ENCODE measurements around the gene LILRA2. TPM values are rescaled to one million over a fixed set of nuclear protein-coding genes. Genes with fewer than 3 reads are reported as not detected.
A peak's percentile ranks its signal among the peaks of the same experiment; 100 is the strongest.
"Not testable (repeated sequence)": the region's sequence is repeated elsewhere in the genome, so short reads cannot be mapped to it uniquely, and the experiment has no call there.

LILRA2 gene
- total RNA-seq, 1 donor from 2014 or later = 1.7 TPM

DNA sequence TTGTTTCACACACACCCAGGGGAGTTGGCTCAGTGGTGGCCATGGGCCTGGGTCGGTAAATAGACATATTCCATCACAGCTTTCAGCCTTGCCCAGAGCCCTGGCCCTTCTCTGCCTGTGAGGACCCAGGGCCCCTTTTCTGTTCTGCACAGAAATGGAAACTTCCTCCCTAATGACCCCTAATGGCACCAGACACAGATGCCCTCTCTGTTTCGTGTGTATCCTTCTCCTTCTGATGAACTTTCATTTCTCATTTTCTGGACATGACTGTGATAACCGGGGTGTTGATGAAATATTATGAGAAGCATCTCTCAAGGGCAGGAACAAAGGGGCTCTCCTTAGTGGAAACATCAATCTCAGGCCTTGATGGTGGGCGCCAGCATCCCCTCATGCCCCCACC, 32.6 kb downstream of the LILRA2 start:
- ATAC-seq (ENCODE audit: poor library complexity) (peak; percentile 45), DNase-seq (no peak)
- intact Hi-C loops (cut with DNase I) = no loop called here

DNA sequence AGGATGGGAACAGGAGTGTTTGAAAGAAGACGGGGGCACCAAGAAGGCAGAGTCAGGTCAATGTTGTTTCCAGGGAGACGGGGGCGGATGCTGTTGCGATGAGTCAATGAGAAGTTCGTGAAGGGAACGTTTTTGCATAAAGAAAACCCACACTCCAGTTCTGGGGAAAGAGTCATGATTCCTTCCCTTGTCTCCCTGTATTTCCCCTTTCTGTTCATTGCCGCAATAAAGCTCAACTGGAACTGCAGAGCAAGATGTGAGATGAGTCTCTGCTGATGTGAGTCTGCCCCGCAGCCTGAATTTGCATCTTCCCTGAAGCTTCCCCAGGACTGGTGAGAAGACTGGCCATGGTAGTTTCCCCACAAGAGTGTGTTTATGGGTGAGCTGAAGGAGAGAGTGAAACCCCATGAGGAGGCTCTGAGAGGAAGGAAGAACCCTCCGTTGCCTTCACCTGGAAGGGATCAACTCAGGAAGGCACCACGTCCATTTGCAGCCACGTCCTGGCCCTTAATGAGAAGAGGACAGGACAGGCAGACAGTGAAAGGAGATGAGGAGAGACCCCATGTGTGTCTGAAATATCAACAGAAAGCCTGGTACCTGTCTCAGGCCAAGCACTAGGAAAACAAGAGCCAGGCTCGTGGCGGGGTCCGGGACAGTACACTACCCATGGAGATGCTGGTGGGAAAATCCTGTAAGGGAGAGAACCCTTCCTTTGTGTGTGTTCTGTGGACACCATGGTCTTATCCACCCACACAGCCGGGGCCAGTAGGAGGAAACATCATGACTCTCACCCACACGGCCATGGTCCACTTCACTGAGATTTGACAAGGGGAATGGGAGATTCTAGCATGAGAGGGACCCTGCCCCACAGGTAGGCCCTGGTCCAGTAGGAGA, 33.5 kb downstream of the LILRA2 start:
- no peak for DNase-seq
- intact Hi-C loops (cut with DNase I) = no loop called here

DNA sequence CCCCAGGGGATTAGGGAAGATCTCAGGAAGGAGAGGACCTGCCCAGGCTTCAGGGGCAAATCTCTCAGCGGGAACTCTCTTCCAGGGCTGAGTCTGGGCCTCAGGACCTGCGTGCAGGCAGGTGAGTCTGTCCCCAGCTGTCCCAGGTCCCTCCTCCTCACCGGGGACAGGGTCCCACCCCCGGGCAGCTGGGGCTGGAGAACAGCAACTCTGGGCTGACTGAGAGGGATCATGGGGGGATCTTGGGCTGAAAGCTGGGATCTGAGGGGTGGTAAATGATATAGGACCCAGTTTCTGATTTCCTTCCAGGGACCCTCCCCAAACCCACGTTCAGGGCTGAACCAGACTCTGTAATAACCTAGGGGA, 34.2 kb downstream of the LILRA2 start:
- DNase-seq (no peak), ATAC-seq (ENCODE audit: poor library complexity) (no peak)
- intact Hi-C loops (cut with DNase I) = no loop called here

More for the DNA sequence above, 33.5 kb downstream of the LILRA2 start:
- peak; percentile 53 for ATAC-seq (ENCODE audit: poor library complexity)

DNA sequence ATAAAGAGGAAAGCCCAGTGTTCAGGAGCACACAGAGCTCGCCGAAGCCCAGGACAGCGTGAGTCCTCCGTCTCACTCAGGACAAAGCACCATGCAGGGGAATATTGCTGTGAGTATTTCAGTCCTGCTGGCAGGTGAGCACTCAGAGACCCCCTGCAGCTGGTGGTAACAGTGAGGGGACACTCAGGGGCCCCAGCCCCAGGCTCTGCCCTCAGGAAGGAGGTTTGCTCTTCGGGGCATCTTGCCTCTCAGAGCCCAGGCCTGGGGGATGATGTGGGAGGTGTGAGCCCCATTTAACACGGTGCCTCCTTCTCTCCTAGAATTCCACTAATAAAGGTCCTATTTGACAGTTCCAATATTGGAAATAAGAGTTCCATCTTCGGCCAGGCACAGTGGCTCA, 34.6 kb downstream of the LILRA2 start:
- no peak for DNase-seq
- ATAC-seq (ENCODE audit: poor library complexity) = no peak
- intact Hi-C loops (cut with DNase I) = no loop called here

DNA sequence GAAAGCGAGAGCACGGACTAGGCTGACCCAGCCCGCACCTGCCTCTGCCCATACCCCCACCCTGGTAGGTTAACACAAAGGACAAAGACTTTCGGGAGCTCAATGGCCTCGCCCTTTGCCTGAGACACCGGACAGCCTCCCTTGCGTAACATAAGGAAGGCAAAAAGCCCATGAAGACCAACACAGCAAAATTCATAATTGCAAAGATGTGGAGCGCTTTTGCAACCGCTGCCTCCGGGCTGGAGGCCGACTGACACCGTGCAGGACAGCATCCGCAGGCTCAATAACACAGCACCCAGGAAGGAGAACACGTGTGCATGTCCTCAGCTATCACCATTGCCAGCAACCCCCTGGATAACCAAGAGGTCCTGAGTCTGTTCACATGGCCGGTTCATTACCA, 35.2 kb downstream of the LILRA2 start:
- ATAC-seq (ENCODE audit: poor library complexity) (no peak), DNase-seq (no peak)
- intact Hi-C loops (cut with DNase I) = no loop called here

DNA sequence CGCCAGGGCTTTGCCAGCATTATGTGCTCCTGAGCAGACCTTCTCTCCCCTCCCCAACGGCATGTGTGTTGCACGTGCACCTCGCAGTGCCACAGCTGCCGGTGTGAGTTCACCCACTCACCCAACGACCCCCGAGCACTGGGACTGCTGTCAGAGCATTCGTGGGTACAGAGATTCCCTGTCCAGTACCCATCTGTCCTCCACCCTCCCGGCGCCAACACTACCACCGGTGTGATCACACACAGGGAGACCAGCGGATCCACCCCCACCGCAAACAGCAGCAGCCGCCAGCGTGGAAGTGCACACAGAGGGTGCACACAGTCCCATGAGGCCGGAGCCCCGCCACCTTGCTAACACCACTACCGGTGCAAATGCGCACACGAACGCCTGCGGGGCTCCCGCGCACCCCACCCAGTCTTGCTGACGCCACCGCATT, 35.8 kb downstream of the LILRA2 start:
- no peak for DNase-seq
- no peak for ATAC-seq (ENCODE audit: poor library complexity)
- intact Hi-C loops (cut with DNase I) = no loop called here

DNA sequence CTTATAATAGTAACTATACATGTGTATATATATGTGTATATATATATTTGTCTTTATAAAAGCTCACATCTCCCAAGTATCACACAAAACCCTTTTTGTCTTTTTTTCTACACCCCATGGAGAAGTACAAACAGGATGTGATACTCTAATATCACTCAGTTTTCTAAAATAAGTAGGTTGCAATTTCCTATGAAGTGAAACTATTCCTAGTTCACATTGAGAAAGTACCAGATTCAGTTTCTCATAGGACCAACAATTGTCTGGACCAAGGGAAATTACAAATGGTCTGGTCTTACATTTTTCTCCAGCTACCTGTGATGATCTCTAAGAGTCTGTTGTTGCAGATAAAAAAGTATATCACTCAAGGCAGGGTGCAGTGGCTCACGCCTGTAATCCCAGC, 38.8 kb downstream of the LILRA2 start:
- intact Hi-C loops (cut with DNase I) = no loop called here
- DNase-seq (no peak), ATAC-seq (ENCODE audit: poor library complexity) (no peak)

DNA sequence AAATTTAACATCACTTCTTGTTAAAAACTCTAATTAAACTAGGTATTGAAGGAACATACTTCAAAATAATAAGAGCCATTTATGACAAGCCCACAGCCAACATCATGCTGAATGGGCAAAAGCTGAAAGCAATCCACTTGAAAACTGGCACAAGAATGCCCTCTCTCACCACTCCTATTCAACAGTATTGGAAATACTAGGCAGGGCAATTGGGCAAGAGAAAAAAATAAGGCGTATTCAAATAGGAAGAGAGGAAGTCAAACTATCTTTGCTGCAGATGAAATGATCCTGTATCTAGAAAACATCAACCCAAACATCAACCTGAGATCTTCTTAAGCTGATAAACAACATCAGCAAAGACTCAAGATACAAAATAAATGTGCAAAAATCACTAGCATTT, 41.1 kb downstream of the LILRA2 start:
- no peak for ATAC-seq (ENCODE audit: poor library complexity)
- no peak for DNase-seq
- intact Hi-C loops (cut with DNase I) = no loop called here

DNA sequence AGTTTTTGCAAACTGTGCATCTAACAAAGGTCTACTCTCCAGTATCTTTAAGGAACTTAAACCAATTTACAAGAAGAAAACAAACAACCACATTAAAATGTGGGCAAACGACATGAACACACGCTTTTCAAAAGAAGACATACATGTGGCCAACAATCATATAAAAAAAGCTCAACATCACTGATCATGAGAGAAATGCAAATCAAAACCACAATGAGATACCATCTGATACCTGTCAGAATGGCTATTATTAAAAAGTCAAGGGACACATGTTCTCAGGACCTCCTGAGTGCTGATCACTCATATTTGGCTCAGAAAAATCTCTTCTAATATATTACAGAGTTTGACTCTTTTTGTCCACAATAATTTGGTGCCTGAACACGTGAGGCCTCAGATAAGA, 42.5 kb downstream of the LILRA2 start:
- ATAC-seq (ENCODE audit: poor library complexity) = no peak
- intact Hi-C loops (cut with DNase I) = no loop called here
- DNase-seq = no peak

DNA sequence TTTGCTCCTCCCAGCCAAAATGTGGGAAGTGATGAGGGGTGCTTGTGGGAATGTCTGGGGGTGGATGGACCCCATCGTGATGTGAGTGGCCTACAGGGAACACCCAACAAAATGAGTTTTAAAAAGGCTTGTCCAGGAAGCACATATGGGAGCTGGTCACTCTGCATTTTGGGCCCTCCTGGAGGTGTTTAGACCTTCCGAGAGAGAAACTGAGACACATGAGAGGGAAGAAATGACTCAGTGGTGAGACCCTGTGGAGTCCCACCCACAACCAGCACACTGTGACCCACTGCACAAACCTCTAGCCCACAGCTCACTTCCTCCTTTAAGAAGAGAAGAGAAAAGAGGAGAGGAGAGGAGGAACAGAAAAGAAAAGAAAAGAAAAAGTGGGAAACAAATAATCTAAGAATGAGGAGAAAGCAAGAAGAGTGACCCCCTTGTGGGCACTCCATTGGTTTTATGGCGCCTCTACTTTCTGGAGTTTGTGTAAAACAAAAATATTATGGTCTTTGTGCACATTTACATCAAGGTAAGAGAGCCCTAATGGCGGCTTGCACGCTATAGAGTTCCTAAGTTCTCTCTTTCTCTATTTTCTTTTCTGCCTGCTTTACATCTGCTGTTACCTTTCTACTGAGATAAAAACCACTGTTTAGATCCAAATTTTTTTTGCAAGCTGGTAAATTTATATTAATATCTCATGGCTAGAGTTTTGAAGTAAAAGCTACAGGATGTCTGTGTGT, 43.4 kb downstream of the LILRA2 start:
- intact Hi-C loops (cut with DNase I) = no loop called here
- ATAC-seq (ENCODE audit: poor library complexity) (no peak), DNase-seq (no peak)

DNA sequence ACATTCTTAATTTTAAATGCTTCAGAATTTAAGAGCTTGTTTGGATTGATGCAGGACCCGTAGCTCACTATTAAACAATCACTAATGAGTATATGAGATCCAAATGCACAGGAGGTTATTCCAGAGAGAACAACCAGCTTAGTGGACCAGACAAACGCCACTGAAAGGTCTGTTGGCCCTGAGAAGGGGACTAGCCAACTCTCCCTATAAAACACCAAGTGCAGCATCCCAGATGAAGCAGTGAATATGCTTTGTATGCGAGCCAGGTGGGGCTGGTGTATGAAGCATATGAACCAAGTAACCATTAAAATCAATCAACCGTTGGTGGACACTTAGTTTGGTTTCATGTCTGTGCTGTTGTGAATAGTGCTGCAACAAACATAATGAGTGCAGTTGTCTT, 46.9 kb downstream of the LILRA2 start:
- DNase-seq (no peak), ATAC-seq (ENCODE audit: poor library complexity) (no peak)
- intact Hi-C loops (cut with DNase I) = no loop called here

DNA sequence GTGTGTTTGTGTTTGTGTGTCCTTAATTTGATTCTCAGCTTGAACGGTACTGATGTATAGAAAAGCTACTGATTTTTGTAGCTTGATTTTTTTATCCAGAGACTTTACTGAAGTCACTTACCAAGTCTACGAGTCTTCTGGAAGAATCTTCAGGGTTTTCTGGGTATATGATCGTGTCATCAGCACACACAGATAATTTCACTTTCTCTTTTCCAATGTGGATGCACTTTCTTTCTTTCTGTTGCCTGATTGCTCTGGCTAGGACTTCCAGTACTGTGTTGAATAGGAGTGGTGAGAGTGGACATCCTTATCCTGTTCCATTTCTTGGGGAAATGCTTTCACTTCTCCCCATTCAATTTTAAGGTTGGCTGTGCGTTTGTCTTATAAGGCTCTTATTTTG, 48.8 kb downstream of the LILRA2 start:
- intact Hi-C loops (cut with DNase I) = no loop called here
- DNase-seq (no peak), ATAC-seq (ENCODE audit: poor library complexity) (no peak)

DNA sequence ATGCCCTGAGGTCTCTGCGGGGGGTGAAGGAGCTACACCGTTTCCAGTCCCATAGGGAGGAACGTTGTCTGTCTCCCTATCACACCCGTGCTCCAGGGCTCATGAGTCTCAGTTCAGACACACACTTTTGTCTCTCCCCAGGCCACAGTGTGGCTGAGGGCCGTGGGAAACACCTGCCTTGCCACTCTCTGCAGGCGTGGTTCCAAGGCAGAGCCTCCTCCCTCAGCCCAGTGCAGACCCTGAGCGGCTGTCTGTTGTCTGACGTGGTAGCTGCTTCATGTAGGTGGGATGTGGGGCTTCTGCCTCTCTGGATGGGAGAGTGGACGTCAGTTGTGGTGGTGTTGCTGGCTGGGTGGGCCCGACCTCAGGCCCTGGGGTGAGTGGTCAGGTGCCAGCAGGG, 50.6 kb downstream of the LILRA2 start:
- intact Hi-C loops (cut with DNase I); DNase-seq; ATAC-seq (ENCODE audit: poor library complexity): not testable (repeated sequence)

DNA sequence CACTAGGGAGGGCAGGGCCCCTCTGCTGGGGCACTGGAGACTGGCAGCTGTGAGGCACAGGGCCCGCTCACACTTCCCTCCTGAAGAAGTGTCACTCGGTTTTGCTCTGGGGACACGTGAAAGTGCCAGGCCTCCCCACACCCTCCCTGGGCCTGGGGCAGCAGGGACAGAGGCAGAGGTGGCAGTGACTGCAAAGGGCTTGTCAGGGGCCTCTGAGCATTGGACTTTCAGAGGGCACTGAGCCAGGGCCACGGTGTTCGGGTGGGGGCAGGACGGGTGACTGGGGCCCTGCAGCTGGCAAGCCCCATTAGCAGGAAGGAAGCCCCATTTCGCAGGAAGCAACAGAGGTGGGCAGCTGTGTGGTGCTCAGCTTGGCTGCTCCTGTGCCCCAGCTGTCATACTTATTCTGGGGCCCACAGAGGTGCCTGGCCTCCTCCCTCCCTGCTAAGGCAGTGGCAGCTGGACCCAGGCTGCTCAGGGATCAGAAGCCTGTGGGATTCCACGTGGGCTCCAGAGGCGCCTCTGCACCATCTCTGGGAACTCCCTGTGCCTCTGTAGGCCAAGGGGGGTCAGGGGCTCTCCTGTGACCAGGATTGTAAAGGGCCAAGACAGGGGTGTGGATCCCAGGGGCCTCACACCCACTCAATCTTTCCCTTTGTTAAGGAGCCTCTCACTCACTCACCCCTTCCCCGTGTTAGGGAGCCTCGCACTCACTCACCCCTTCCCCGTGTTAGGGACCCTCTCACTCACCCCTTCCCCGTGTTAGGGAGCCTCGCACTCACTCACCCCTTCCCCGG, 51.5 kb downstream of the LILRA2 start:
- DNase-seq; ATAC-seq (ENCODE audit: poor library complexity); intact Hi-C loops (cut with DNase I): not testable (repeated sequence)

DNA sequence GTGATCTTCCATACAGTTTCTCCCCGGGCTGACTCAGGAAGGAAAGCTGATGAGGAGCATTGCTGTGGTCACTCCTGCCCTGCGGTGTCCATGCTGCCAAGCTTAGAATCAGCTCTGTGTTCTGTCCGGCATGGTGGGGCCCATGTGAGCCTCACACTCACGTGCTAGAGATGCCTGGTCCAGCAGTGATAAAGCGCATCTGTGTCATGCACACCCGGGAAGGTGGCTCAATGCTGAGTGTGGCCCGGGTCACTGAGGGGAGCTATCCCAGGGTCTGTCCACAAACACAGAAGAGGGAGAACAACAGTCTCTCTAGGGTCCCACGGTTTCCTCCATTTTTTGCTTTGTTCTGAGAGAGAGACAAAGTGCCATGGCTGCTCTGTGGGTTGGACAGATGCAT, 53.2 kb downstream of the LILRA2 start:
- DNase-seq = no peak
- ATAC-seq (ENCODE audit: poor library complexity) = no peak
- intact Hi-C loops (cut with DNase I) = no loop called here

DNA sequence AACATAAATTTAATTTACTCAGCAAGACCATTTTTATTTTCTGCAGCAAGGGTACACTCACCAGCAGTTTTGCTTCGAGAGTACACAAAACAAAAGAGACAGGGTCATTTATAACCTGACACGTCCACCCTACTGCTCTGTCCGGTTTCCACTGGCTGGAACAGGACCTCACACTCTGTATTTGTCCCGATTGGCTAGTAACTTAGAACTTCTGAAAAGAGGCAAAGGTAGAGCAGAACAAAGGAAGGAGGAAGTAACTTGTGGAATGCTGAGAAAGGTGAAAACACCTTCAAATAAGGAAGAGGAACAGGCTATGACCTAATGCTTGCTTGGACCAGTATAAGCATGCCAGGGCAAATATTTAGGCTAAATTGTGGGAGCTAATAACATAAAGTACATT, 54.3 kb downstream of the LILRA2 start:
- intact Hi-C loops (cut with DNase I); ATAC-seq (ENCODE audit: poor library complexity): not testable (repeated sequence)

DNA sequence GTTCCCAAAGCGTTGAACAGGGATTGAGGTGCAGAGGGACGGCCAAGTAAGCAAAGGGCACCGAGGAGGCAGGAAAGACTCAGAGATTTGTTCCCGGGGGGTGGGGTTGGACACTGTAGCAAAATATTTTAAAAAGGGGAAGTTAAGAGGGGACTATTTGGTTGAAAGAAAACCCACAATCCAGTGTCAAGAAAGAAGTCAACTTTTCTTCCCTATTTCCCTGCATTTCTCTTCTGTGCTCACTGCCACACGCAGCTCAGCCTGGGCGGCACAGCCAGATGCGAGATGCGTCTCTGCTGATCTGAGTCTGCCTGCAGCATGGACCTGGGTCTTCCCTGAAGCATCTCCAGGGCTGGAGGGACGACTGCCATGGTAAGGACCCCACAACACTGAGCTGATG, 56.7 kb downstream of the LILRA2 start, which contains the start of gene LILRB1:
LILRB1 (plus strand) TSS at position 223 of the 400 bp plus-strand sequence. CDS start 590 bp downstream, outside the sequence.
- peak; percentile 58 for ATAC-seq (ENCODE audit: poor library complexity)
- DNase-seq; intact Hi-C loops (cut with DNase I): not testable (repeated sequence)

More for the DNA sequence above, 54.3 kb downstream of the LILRA2 start:
- not testable (repeated sequence) for DNase-seq

DNA sequence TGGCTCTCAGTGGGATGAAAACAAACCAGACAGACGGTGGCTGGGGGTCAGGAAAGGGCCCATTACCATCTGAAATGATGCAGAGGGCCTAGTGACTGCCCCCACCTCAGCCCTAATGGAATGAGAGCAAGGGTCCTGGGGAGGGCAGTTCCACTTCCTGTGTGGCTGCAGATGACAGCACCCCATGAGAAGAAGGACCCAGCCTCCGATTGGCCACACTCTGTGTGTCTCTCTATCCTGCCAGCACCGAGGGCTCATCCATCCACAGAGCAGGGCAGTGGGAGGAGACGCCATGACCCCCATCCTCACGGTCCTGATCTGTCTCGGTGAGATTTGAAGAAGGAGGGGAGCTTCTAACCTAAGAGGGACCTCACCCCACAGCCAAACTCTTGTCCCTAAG, 57.2 kb downstream of the LILRA2 start:
- ATAC-seq (ENCODE audit: poor library complexity) = no peak
- intact Hi-C loops (cut with DNase I) = no loop called here
- DNase-seq = no peak
